ENCODE measurements around the gene CIDEB. TPM values are rescaled to one million over a fixed set of nuclear protein-coding genes. Genes with fewer than 3 reads are reported as not detected.

The CIDEB gene
- total and polyA plus RNA-seq, 2 of the 13 experiments (the other 11 are each of a cell fraction or from before 2014, with no cell fraction given) = 35.8 to 110 TPM

DNA sequence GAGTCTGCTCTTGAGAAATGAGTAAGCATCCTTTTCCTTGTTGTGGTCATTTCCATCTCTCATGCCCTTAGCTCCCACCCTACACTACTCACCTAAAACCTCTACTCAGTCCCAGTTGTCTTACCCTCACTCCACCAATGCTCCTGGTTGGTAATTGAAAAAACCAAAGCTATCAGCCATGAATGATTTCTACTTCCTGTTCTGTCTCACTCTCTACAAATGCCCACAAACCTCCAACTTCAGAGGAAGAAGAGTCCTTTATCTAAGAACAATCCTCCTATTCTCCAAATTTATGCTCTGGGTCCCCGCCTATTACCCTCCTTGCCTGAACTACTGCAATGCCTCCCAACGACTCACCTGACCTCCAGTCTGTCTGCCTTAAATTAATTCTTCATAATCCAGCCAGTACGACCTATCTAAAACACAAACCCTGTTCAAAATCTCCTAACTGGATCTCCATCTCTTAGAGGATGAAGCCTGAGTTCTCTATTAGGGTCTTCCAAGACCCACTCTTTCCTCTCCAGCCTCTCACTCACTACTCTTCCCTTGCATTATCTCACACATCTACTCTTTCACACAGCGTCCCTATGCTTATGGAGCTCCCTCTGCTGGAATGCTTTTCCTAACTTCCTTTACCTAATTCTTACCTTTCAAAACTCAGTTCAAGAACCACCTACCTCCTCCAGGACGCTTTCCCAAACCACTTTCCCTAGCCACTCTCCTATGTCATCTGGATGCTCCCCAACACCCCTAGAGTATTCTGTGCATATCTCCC, 10.4 kb downstream of the CIDEB start (continued):
- TF ChIP-seq, protein P1, sequence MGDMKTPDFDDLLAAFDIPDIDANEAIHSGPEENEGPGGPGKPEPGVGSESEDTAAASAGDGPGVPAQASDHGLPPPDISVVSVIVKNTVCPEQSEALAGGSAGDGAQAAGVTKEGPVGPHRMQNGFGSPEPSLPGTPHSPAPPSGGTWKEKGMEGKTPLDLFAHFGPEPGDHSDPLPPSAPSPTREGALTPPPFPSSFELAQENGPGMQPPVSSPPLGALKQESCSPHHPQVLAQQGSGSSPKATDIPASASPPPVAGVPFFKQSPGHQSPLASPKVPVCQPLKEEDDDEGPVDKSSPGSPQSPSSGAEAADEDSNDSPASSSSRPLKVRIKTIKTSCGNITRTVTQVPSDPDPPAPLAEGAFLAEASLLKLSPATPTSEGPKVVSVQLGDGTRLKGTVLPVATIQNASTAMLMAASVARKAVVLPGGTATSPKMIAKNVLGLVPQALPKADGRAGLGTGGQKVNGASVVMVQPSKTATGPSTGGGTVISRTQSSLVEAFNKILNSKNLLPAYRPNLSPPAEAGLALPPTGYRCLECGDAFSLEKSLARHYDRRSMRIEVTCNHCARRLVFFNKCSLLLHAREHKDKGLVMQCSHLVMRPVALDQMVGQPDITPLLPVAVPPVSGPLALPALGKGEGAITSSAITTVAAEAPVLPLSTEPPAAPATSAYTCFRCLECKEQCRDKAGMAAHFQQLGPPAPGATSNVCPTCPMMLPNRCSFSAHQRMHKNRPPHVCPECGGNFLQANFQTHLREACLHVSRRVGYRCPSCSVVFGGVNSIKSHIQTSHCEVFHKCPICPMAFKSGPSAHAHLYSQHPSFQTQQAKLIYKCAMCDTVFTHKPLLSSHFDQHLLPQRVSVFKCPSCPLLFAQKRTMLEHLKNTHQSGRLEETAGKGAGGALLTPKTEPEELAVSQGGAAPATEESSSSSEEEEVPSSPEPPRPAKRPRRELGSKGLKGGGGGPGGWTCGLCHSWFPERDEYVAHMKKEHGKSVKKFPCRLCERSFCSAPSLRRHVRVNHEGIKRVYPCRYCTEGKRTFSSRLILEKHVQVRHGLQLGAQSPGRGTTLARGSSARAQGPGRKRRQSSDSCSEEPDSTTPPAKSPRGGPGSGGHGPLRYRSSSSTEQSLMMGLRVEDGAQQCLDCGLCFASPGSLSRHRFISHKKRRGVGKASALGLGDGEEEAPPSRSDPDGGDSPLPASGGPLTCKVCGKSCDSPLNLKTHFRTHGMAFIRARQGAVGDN (CRISPR knock-in tag; IDR thresholded peaks at IDR 0.05) = no peak
- TF ChIP-seq ATAD3A (CRISPR knock-in tag; IDR thresholded peaks at IDR 0.05) (no peak), ZNF547 (CRISPR knock-in tag; IDR thresholded peaks at IDR 0.05) (0 out of 2 replicates have a peak, but pooled peaks have one; percentile 60), ZSCAN9 (CRISPR knock-in tag; IDR thresholded peaks at IDR 0.05; ENCODE audit: borderline replicate concordance) (peak; percentile 60; the same call in 1 of the 2 replicates), SMARCE1 (IDR thresholded peaks at IDR 0.05; ENCODE audit: borderline replicate concordance) (no peak), JUNB (CRISPR knock-in tag; IDR thresholded peaks at IDR 0.05; ENCODE audit: borderline replicate concordance) (no peak), MYPOP (CRISPR knock-in tag; IDR thresholded peaks at IDR 0.05) (no peak), SPEN (CRISPR knock-in tag; IDR thresholded peaks at IDR 0.05; ENCODE audit: low read depth) (peak; percentile 56; the same call in 1 of the 2 replicates), ZNF546 (CRISPR knock-in tag; conservative IDR thresholded peaks at IDR 0.05) (0 out of 2 replicates have a peak, but pooled peaks have one; percentile 45), MIER2 (CRISPR knock-in tag; IDR thresholded peaks at IDR 0.05) (peak; percentile 81), FOXA3 (CRISPR knock-in tag; IDR thresholded peaks at IDR 0.05) (peak; percentile 57; the same call in 1 of the 2 replicates), STAG1 (CRISPR knock-in tag; IDR thresholded peaks at IDR 0.05) (peak; percentile 74), MBNL3 (CRISPR knock-in tag; conservative IDR thresholded peaks at IDR 0.05) (0 out of 2 replicates have a peak, but pooled peaks have one; percentile 47), ZNF354B (CRISPR knock-in tag; IDR thresholded peaks at IDR 0.05) (no peak), ZNF451 (CRISPR knock-in tag; IDR thresholded peaks at IDR 0.05) (no peak), MTERF4 (CRISPR knock-in tag; IDR thresholded peaks at IDR 0.05) (no peak; the same call in 1 of the 2 replicates), ZNF124 (CRISPR knock-in tag; IDR thresholded peaks at IDR 0.05) (0 out of 2 replicates have a peak, but pooled peaks have one; percentile 8), KLF15 (CRISPR knock-in tag; IDR thresholded peaks at IDR 0.05; ENCODE audit: borderline replicate concordance) (no peak), FIP1L1 (IDR thresholded peaks at IDR 0.05; ENCODE audit: borderline replicate concordance, insufficient read depth, low read depth, low read length) (no peak), RCOR2 (CRISPR knock-in tag; IDR thresholded peaks at IDR 0.05) (no peak)
- TF ChIP-seq, protein P2, sequence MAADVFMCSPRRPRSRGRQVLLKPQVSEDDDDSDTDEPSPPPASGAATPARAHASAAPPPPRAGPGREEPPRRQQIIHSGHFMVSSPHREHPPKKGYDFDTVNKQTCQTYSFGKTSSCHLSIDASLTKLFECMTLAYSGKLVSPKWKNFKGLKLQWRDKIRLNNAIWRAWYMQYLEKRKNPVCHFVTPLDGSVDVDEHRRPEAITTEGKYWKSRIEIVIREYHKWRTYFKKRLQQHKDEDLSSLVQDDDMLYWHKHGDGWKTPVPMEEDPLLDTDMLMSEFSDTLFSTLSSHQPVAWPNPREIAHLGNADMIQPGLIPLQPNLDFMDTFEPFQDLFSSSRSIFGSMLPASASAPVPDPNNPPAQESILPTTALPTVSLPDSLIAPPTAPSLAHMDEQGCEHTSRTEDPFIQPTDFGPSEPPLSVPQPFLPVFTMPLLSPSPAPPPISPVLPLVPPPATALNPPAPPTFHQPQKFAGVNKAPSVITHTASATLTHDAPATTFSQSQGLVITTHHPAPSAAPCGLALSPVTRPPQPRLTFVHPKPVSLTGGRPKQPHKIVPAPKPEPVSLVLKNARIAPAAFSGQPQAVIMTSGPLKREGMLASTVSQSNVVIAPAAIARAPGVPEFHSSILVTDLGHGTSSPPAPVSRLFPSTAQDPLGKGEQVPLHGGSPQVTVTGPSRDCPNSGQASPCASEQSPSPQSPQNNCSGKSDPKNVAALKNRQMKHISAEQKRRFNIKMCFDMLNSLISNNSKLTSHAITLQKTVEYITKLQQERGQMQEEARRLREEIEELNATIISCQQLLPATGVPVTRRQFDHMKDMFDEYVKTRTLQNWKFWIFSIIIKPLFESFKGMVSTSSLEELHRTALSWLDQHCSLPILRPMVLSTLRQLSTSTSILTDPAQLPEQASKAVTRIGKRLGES (CRISPR knock-in tag; IDR thresholded peaks at IDR 0.05; ENCODE audit: borderline replicate concordance) = no peak

All from HepG2 (cell line).